ENCODE results near the gene IGSF8. TPM values are rescaled to one million over a fixed set of nuclear protein-coding genes. Genes with fewer than 3 reads are reported as not detected.

IGSF8 gene
- total and polyA plus RNA-seq, 2 donors (not counting 1 experiment from before 2014, with no cell fraction given): 6.5 to 24.4 TPM

DNA sequence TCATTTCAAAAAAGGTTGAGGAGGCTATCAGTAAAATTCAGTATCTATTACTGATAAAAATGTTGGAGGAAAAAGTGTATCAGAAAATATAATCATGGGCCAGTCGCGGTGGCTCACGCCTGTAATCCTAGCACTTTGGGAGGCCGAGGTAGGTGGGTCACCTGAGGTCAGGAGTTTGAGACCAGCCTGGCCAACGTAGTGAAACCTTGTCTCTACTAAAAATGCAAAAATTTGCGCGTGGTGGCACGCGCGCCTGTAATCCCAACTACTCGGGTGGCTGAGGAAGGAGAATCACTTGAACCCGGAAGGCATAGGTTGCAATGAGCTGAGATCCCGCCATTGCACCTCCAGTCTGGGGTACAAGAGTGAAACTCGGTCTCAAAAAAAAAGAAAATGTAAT is 47.7 kb upstream of the IGSF8 start:
- peaks cover 2% of the 10 kb centered on the region for H3K27me3 ChIP-seq (ENCODE audit: control insufficient read depth, insufficient read depth, low read length)
- no peak overlapping the region for H3K4me3 ChIP-seq (replicated peaks in 1 of 4; ENCODE audit: control extremely low read depth in 1 of 4, insufficient read depth in 1 of 4, low read depth in 3 of 4, low read length in 4 of 4)
- DNase-seq (ENCODE audit: low read depth in 2 of 2): no peak
- no peak overlapping the region for H3K4me2 ChIP-seq (ENCODE audit: extremely low read depth, insufficient read depth, low read length)
- H4K20me1 ChIP-seq (ENCODE audit: control insufficient read depth, extremely low read depth, insufficient read depth, low read length): no peaks in the 10 kb centered on the region
- no peaks in the 10 kb centered on the region for H3K4me1 ChIP-seq (ENCODE audit: control insufficient read depth, extremely low read depth, insufficient read depth, low read length)
- no peak overlapping the region for H3K27ac ChIP-seq (ENCODE audit: insufficient read depth, low read length)
- no peaks in the 10 kb centered on the region for H3K9me3 ChIP-seq (ENCODE audit: control insufficient read depth, insufficient read depth, low read depth, low read length)
- H2AFZ ChIP-seq (ENCODE audit: low read length): no peak overlapping the region
- TF ChIP-seq, protein P1, sequence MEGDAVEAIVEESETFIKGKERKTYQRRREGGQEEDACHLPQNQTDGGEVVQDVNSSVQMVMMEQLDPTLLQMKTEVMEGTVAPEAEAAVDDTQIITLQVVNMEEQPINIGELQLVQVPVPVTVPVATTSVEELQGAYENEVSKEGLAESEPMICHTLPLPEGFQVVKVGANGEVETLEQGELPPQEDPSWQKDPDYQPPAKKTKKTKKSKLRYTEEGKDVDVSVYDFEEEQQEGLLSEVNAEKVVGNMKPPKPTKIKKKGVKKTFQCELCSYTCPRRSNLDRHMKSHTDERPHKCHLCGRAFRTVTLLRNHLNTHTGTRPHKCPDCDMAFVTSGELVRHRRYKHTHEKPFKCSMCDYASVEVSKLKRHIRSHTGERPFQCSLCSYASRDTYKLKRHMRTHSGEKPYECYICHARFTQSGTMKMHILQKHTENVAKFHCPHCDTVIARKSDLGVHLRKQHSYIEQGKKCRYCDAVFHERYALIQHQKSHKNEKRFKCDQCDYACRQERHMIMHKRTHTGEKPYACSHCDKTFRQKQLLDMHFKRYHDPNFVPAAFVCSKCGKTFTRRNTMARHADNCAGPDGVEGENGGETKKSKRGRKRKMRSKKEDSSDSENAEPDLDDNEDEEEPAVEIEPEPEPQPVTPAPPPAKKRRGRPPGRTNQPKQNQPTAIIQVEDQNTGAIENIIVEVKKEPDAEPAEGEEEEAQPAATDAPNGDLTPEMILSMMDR (conservative IDR thresholded peaks at IDR 0.05 in 1 of 2, IDR thresholded peaks at IDR 0.05 in 1 of 2; ENCODE audit: low read depth in 1 of 2, low read length in 2 of 2): no peak
- no peak for TF ChIP-seq EZH2 (IDR thresholded peaks at IDR 0.05; ENCODE audit: low read length, missing control alignments)
- no peak overlapping the region for H3K9ac ChIP-seq (ENCODE audit: insufficient read depth, low read length)
- H3K36me3 ChIP-seq (ENCODE audit: control insufficient read depth, insufficient read depth, low read length): no peaks in the 10 kb centered on the region
- no peaks in the 10 kb centered on the region for H3K79me2 ChIP-seq (ENCODE audit: control insufficient read depth, insufficient read depth, low read length)

- peaks cover 3% of the 10 kb centered on the region for H3K27me3 ChIP-seq (ENCODE audit: control insufficient read depth, insufficient read depth, low read length)
- no peaks in the 10 kb centered on the region for H4K20me1 ChIP-seq (ENCODE audit: control insufficient read depth, extremely low read depth, insufficient read depth, low read length)
- H2AFZ ChIP-seq (ENCODE audit: low read length): no peak overlapping the region
- no peak overlapping the region for H3K4me2 ChIP-seq (ENCODE audit: extremely low read depth, insufficient read depth, low read length)
- H3K4me3 ChIP-seq (replicated peaks in 1 of 4; ENCODE audit: control extremely low read depth in 1 of 4, insufficient read depth in 1 of 4, low read depth in 3 of 4, low read length in 4 of 4): no peak overlapping the region
- H3K9ac ChIP-seq (ENCODE audit: insufficient read depth, low read length): no peak overlapping the region
- H3K27ac ChIP-seq (ENCODE audit: insufficient read depth, low read length): no peak overlapping the region
- no peaks in the 10 kb centered on the region for H3K9me3 ChIP-seq (ENCODE audit: control insufficient read depth, insufficient read depth, low read depth, low read length)
- H3K79me2 ChIP-seq (ENCODE audit: control insufficient read depth, insufficient read depth, low read length): no peaks in the 10 kb centered on the region
- peak; percentile 19 to 48 for DNase-seq (ENCODE audit: low read depth in 2 of 2)
- no peaks in the 10 kb centered on the region for H3K4me1 ChIP-seq (ENCODE audit: control insufficient read depth, extremely low read depth, insufficient read depth, low read length)
- no peaks in the 10 kb centered on the region for H3K36me3 ChIP-seq (ENCODE audit: control insufficient read depth, insufficient read depth, low read length)
- TF ChIP-seq, protein P1 (conservative IDR thresholded peaks at IDR 0.05 in 1 of 2, IDR thresholded peaks at IDR 0.05 in 1 of 2; ENCODE audit: low read depth in 1 of 2, low read length in 2 of 2): no peak
- no peak for TF ChIP-seq EZH2 (IDR thresholded peaks at IDR 0.05; ENCODE audit: low read length, missing control alignments)
These were observed 46.5 kb upstream of the IGSF8 start for GRCh38 chr1:160144921-160145320.

GRCh38 chr1:160143695-160144094 is 45.3 kb upstream of the IGSF8 start:
- Histone ChIP-seq H4K20me1 (ENCODE audit: control insufficient read depth, extremely low read depth, insufficient read depth, low read length) (no peaks in the 10 kb centered on the region), H3K4me1 (ENCODE audit: control insufficient read depth, extremely low read depth, insufficient read depth, low read length) (no peaks in the 10 kb centered on the region), H3K36me3 (ENCODE audit: control insufficient read depth, insufficient read depth, low read length) (no peaks in the 10 kb centered on the region), H3K79me2 (ENCODE audit: control insufficient read depth, insufficient read depth, low read length) (no peaks in the 10 kb centered on the region), H2AFZ (ENCODE audit: low read length) (no peak overlapping the region), H3K27me3 (ENCODE audit: control insufficient read depth, insufficient read depth, low read length) (peaks cover 3% of the 10 kb centered on the region), H3K27ac (ENCODE audit: insufficient read depth, low read length) (no peak overlapping the region), H3K9me3 (ENCODE audit: control insufficient read depth, insufficient read depth, low read depth, low read length) (no peaks in the 10 kb centered on the region), H3K9ac (ENCODE audit: insufficient read depth, low read length) (no peak overlapping the region), H3K4me3 (replicated peaks in 1 of 4; ENCODE audit: control extremely low read depth in 1 of 4, insufficient read depth in 1 of 4, low read depth in 3 of 4, low read length in 4 of 4) (no peak overlapping the region), H3K4me2 (ENCODE audit: extremely low read depth, insufficient read depth, low read length) (no peak overlapping the region)
- no peak for TF ChIP-seq EZH2 (IDR thresholded peaks at IDR 0.05; ENCODE audit: low read length, missing control alignments)
- no peak for DNase-seq (ENCODE audit: low read depth in 2 of 2)

Measured in fibroblast of lung (primary cell).